GM13977 (cell line): ENCODE results near the gene PTCH1.

Source experiments
- DNase-seq: peaks from one replicate; pipeline ENCODE4 v3.0.0; 2012; ENCODE audit warnings: low spot score
- CTCF ChIP-seq: IDR thresholded peaks from 2 replicates; pipeline ENCODE4 v1.5.1; 2012; ENCODE audit warnings: mild to moderate bottlenecking, control low read depth; ENCODE audit not compliant: insufficient read depth; ENCODE audit errors: extremely low read depth, missing control alignments
- in situ Hi-C: fragments of 300-500 bp; cut with MboI; formaldehyde crosslinking; loops from one replicate; pipeline ENCODE4 v1.12.0; 2022; ENCODE audit warnings: low sequenced_read_pairs, low pct_unique_long_range_greater_than_20kb, mixed read lengths, inconsistent platforms; ENCODE audit not compliant: unreplicated experiment

PTCH1 gene

GRCh38 chr9:95420518-95420917, 96.3 kb downstream of the PTCH1 start:
- in situ Hi-C loops = no loop called here

GRCh38 chr9:95419444-95419843, 97.3 kb downstream of the PTCH1 start:
- no peak for TF ChIP-seq CTCF
- DNase-seq = no peak
- in situ Hi-C loops = no loop called here

More at GRCh38 chr9:95420518-95420917, 96.3 kb downstream of the PTCH1 start:
- no peak for TF ChIP-seq CTCF
- no peak for DNase-seq

GRCh38 chr9:95415158-95415557, 101.6 kb downstream of the PTCH1 start:
- no peak for DNase-seq

GRCh38 chr9:95413793-95414192, 103.0 kb downstream of the PTCH1 start:
- no peak for TF ChIP-seq CTCF
- no peak for DNase-seq
- in situ Hi-C loops = no loop called here

More at GRCh38 chr9:95415158-95415557, 101.6 kb downstream of the PTCH1 start:
- no peak for TF ChIP-seq CTCF
- in situ Hi-C loops = no loop called here

- DNase-seq = no peak
- no peak for TF ChIP-seq CTCF
- in situ Hi-C loops = no loop called here
Measured at GRCh38 chr9:95411054-95411892, 105.5 kb downstream of the PTCH1 start.

- in situ Hi-C loops = no loop called here
- no peak for TF ChIP-seq CTCF
- DNase-seq = no peak
Measured at GRCh38 chr9:95409650-95410426, 106.9 kb downstream of the PTCH1 start.
